Colon (tissue), 2 donors: ENCODE results near the gene CCDC136.

Experiments used
- FAIRE-seq: peaks from 2 replicates; lab custom pipeline; 2012; peaks lifted over from hg19 to GRCh38; lab: Jason Lieb, UNC
- donor health status: control.
- donor health status: control.

Gene CCDC136

GRCh38 chr7:128777156-128778123 is 14.3 kb upstream of the CCDC136 start:
- FAIRE-seq: no peak

GRCh38 chr7:128778946-128779345 is 12.8 kb upstream of the CCDC136 start:
- no peak for FAIRE-seq

- no peak for FAIRE-seq
These were observed 10.6 kb upstream of the CCDC136 start for GRCh38 chr7:128781126-128781525.

- no peak for FAIRE-seq
These were observed 9.9 kb upstream of the CCDC136 start for GRCh38 chr7:128781851-128782250.

DNA sequence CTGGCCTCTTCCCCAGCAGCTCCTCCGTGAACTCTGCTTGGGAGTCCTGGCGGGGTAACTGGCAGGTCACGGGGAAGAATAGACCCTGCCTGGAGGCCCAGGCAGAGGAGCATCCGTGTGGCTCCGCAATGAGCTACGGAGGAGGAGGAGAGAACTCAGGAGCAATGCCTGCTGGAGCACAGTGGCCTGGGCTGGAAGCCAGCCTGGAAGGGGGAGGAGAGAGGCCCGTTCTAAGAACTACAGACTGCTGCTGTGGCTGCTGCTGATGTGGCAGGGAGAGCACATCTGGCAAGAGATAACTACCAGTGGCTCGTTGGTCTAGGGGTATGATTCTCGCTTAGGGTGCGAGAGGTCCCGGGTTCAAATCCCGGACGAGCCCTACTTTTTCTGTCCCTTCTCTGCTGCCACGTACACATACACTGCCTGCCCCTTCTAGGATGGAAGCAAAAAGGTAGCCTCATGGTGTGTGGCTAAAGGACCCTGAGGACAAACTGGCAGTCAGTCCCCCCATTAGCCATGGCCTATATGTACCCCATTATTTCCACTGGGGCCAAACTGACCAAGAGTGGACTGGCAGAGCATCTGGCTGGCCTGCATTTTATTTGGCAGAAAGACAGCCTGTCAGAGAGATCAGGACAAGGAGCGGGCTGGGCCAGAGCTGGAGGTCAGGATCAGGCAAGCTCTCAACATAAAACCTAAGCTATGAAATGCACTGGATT is 8.5 kb upstream of the CCDC136 start:
- no peak for FAIRE-seq

DNA sequence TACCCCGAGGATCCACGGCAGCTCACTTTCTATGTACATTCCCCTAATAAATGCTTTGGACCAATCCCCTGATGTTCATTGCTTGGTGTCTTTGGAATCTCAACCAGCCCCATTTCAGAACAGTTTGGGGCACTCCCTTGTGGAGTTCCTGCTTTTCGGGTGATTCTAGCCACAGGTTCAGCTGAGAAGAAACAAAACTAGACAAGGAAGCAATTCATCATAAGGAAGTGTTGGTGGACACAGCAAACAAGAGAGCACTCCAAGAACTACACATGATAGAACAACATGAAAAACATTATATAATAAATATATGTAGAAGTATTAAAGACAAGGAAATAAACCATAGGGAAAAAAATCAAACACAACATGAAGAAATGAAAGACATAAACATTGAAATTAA is 6.0 kb upstream of the CCDC136 start:
- FAIRE-seq: no peak

GRCh38 chr7:128788446-128789412 is 3.0 kb upstream of the CCDC136 start:
- no peak for FAIRE-seq

GRCh38 chr7:128790315-128791041 is 1.3 kb upstream of the CCDC136 start:
- no peak for FAIRE-seq

GRCh38 chr7:128791972-128792327 is 182 bp downstream of the CCDC136 start:
- no peak for FAIRE-seq

DNA sequence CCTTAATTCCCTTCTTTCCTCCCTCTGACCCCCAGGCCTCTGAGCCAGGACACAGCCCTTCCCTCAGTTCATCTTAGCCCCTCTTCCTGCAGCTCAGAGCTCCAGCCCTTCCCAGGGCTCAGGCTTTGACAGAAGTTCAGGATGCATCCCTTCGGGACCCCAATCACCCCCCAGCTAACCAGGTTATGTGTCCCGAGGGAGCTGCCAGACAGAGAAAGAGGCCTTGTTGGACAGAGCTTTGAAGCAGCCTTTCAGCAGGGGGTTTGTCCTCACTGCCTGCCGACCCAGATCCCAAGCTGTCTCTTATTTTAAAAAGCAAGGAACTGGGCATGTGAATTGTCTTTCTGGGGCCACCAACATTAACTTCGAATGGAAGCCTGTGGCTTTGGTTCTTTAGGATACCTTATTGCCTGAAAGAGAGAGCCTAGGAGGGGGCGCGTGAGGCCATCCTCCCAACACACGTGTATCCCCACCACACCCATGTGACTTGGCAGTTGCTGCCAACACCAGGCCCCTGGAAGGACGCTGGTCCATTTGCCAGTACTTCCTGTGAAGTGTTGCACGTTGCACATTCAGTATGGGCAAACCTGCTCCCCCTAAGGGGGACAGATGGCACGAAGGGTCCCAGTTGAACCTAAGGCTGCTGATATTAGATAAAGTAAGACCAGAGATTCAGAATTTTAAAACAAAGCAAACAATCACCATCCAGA is 858 bp downstream of the CCDC136 start:
- no peak for FAIRE-seq

DNA sequence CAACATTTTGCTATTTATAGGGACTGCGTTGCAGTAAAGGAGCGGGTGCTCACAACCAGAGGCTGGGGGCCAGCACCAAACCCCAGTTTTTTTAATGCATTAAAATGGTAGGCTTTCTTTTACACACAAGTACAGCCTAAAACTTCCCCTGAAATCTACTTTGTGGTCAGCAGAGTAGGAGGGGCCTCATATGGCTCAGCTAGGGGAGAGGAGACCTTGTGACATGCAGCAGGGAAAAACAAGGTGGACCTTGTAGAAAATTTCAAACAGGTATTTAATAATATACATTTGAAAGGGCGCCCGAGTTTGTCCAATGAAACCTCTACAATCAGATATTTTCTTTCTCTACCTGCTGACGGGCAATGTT is 1.4 kb downstream of the CCDC136 start:
- no peak for FAIRE-seq

DNA sequence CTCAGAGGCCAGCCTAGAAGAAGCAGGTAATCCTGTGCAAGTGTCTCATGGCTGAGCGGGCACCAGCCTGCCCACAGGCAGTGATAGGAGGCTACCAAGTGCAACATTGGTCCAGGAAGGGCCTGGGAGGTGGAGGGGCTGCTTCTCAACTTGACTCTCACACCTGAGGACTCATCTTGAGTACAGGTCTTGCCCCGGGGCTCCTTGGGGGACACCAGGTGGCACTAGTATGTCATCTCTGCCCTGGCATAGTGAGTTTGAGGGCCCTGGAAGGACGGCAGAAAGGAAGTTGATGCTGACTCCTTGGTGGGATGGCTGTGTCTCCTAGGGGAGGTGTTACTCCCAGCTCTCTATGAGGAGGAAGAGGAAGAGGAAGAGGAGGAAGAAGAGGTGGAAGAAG is 2.3 kb downstream of the CCDC136 start:
- no peak for FAIRE-seq

DNA sequence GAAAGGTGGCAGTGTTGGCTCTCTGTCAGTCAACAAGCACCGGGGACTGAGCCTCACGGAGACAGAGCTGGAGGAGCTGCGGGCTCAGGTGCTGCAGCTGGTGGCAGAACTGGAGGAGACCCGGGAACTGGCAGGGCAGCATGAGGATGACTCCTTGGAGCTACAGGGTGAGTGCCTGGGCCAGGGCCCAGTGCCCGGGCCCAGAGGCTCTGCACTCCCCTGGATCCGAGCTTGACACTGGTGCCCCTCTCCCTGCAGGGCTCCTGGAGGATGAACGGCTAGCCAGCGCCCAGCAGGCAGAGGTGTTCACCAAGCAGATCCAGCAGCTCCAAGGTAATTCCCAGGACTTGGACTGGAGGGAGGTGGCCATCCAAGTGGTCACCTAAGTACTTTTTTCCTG is 2.7 kb downstream of the CCDC136 start:
- FAIRE-seq: no peak

GRCh38 chr7:128795129-128795528 is 3.4 kb downstream of the CCDC136 start:
- no peak for FAIRE-seq

- FAIRE-seq: no peak
These were observed 4.6 kb downstream of the CCDC136 start for GRCh38 chr7:128796327-128796726.

GRCh38 chr7:128799451-128799850 is 7.7 kb downstream of the CCDC136 start:
- no peak for FAIRE-seq

DNA sequence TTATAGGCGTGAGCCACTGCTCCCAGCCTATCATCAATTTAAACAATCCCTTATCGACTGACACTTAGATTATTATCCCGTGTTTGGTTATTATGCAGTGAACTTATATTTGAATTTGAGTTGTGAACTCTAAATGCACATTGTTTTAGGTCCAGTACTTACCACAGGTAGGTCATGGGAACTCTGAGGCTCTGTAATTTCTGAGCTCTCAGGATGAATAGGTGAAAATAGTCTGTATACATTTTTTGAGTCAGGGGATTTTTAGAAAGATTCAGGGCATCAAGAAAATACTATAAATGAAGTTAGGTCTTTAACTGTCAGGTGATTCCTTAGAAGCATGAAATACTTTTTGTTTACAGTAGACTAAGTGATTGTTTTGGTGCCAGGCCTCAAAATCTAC is 8.8 kb downstream of the CCDC136 start:
- FAIRE-seq: no peak

DNA sequence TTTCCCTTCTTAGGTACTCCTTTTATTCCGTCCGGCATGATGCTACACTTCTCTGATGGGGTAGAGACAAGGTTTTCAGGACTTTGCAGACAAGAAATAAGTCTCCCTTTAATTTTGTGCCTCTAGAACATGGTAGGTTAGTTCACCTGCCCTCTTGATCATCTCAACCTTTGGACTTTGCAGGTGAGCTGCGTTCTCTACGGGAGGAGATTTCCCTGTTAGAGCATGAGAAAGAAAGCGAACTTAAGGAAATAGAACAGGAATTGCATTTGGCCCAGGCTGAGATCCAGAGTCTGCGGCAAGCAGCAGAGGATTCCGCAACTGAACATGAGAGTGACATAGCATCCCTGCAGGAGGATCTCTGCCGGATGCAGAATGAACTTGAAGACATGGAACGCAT is 9.2 kb downstream of the CCDC136 start:
- FAIRE-seq: no peak

- FAIRE-seq: no peak
These were observed 10.1 kb downstream of the CCDC136 start for GRCh38 chr7:128801667-128802418.

GRCh38 chr7:128804484-128804883 is 12.7 kb downstream of the CCDC136 start:
- FAIRE-seq: no peak
